H9 (cell line): ENCODE data around the gene MEN1. TPM values are rescaled to one million over a fixed set of nuclear protein-coding genes. Genes with fewer than 3 reads are reported as not detected.
"Not testable (repeated sequence)": the region's sequence is repeated elsewhere in the genome, so short reads cannot be mapped to it uniquely, and the experiment has no call there.

Experiments
- DNase-seq: peaks from one replicate; pipeline ENCODE4 v3.0.0-alpha.2; 2017
- H2AFZ ChIP-seq: one replicate; pipeline ENCODE4 v1.6.1; 2013; ENCODE audit warnings: mild to moderate bottlenecking, low read length, control low read depth, moderate library complexity
- H2AK5ac ChIP-seq: 2 replicates; pipeline ENCODE4 v1.6.1; 2013; ENCODE audit warnings: low read length, control low read depth, mixed read lengths; ENCODE audit not compliant: insufficient read length
- H2BK120ac ChIP-seq: one replicate; pipeline ENCODE4 v1.6.1; 2013; ENCODE audit warnings: low read depth, mild to moderate bottlenecking, low read length, control low read depth, inconsistent platforms; ENCODE audit not compliant: poor library complexity, severe bottlenecking
- H2BK12ac ChIP-seq: 2 replicates; pipeline ENCODE4 v1.6.1; 2013; ENCODE audit warnings: low read length, control low read depth, mixed read lengths, low read depth; ENCODE audit not compliant: insufficient read length
- H2BK15ac ChIP-seq: 2 replicates; pipeline ENCODE4 v1.6.1; 2013; ENCODE audit warnings: low read depth, low read length, control low read depth
- H2BK20ac ChIP-seq: one replicate; pipeline ENCODE4 v1.6.1; 2013; ENCODE audit warnings: low read depth, mild to moderate bottlenecking, low read length, control low read depth, inconsistent platforms; ENCODE audit not compliant: poor library complexity, severe bottlenecking
- H2BK5ac ChIP-seq: 2 replicates; pipeline ENCODE4 v1.6.1; 2013; ENCODE audit warnings: low read length, control low read depth, mixed read lengths; ENCODE audit not compliant: insufficient read length
- H3K14ac ChIP-seq: 2 replicates; pipeline ENCODE4 v1.6.1; 2013; ENCODE audit warnings: low read length, control low read depth; ENCODE audit not compliant: insufficient read depth
- H3K18ac ChIP-seq: 2 replicates; pipeline ENCODE4 v1.6.1; 2013; ENCODE audit warnings: low read depth, mild to moderate bottlenecking, mixed read lengths, low read length, control low read depth; ENCODE audit not compliant: insufficient read length
- H3K23ac ChIP-seq: 2 replicates; pipeline ENCODE4 v1.6.1; 2013; ENCODE audit warnings: low read length, control low read depth, mixed read lengths, low read depth; ENCODE audit not compliant: insufficient read length
- H3K23me2 ChIP-seq: 2 replicates; pipeline ENCODE4 v1.6.1; 2013; ENCODE audit warnings: low read depth, mild to moderate bottlenecking, mixed read lengths, low read length, control low read depth; ENCODE audit not compliant: insufficient read length, poor library complexity, severe bottlenecking
- H3K27ac ChIP-seq: 2 replicates; pipeline ENCODE4 v1.5.1; 2013; ENCODE audit warnings: low read length, control low read depth, mixed read lengths, low read depth; ENCODE audit not compliant: insufficient read length
- H3K27me3 ChIP-seq: 2 replicates; pipeline ENCODE4 v1.6.1; 2013; ENCODE audit warnings: low read length, control low read depth, inconsistent platforms; ENCODE audit not compliant: insufficient read depth
- H3K4ac ChIP-seq: 2 replicates; pipeline ENCODE4 v1.6.1; 2013; ENCODE audit warnings: low read depth, mild to moderate bottlenecking, control low read depth, inconsistent platforms, low read length, moderate library complexity
- H3K4me1 ChIP-seq: 2 replicates; pipeline ENCODE4 v1.6.1; 2013; ENCODE audit warnings: low read length, control low read depth, inconsistent platforms; ENCODE audit not compliant: insufficient read depth
- H3K4me2 ChIP-seq: 2 replicates; pipeline ENCODE4 v1.6.1; 2013; ENCODE audit warnings: low read length, control low read depth, mixed read lengths; ENCODE audit not compliant: insufficient read length, insufficient read depth
- H3K56ac ChIP-seq: 2 replicates; pipeline ENCODE4 v1.6.1; 2013; ENCODE audit warnings: low read depth, mild to moderate bottlenecking, mixed read lengths, low read length, control low read depth; ENCODE audit not compliant: insufficient read length
- H3K79me1 ChIP-seq: 2 replicates; pipeline ENCODE4 v1.6.1; 2013; ENCODE audit warnings: low read depth, mild to moderate bottlenecking, moderate library complexity, low read length, control low read depth, inconsistent platforms; ENCODE audit not compliant: insufficient read depth, poor library complexity, severe bottlenecking
- H3K79me2 ChIP-seq: 2 replicates; pipeline ENCODE4 v1.6.1; 2013; ENCODE audit warnings: low read length, control low read depth, inconsistent platforms; ENCODE audit not compliant: insufficient read depth
- H3K9ac ChIP-seq: 2 replicates; pipeline ENCODE4 v1.6.1; 2013; ENCODE audit warnings: low read length, control low read depth, mixed read lengths; ENCODE audit not compliant: insufficient read length; ENCODE audit errors: extremely low read depth
- H3K9me3 ChIP-seq: one replicate; pipeline ENCODE4 v1.6.1; 2013; ENCODE audit warnings: low read depth, low read length, inconsistent platforms; ENCODE audit not compliant: control insufficient read depth
- H3T11ph ChIP-seq: one replicate; pipeline ENCODE4 v1.6.1; 2013; ENCODE audit warnings: mild to moderate bottlenecking, low read length, control low read depth, inconsistent platforms
- H4K20me1 ChIP-seq: one replicate; pipeline ENCODE4 v1.6.1; 2013; ENCODE audit not compliant: control insufficient read depth, insufficient read length, insufficient read depth
- H4K5ac ChIP-seq: 2 replicates; pipeline ENCODE4 v1.6.1; 2013; ENCODE audit warnings: low read depth, mild to moderate bottlenecking, mixed read lengths, low read length, control low read depth; ENCODE audit not compliant: insufficient read length
- H4K8ac ChIP-seq: replicated peaks from 2 replicates; pipeline ENCODE4 v1.6.1; 2013; ENCODE audit warnings: low read length, control low read depth, mixed read lengths, low read depth; ENCODE audit not compliant: insufficient read length
- H4K91ac ChIP-seq: 2 replicates; pipeline ENCODE4 v1.6.1; 2013; ENCODE audit warnings: low read depth, mild to moderate bottlenecking, moderate library complexity, mixed read lengths, low read length, control low read depth; ENCODE audit not compliant: insufficient read length
- H3K27ac Mint-ChIP-seq, 3 experiments: 2 replicates in 2 of 3; 3 replicates in 1 of 3; pipeline ENCODE4 v1.8.0; 2020 to 2021; ENCODE audit warnings: mixed read lengths in 3 of 3, mild to moderate bottlenecking in 1 of 3, moderate library complexity in 1 of 3
- H3K27me3 Mint-ChIP-seq: 2 replicates; pipeline ENCODE4 v1.8.0; 2021; ENCODE audit warnings: low read depth, mild to moderate bottlenecking, moderate library complexity, mixed read lengths
- H3K36me3 Mint-ChIP-seq, 3 experiments: 2 replicates in 2 of 3; 3 replicates in 1 of 3; pipeline ENCODE4 v1.8.0; 2020 to 2021; ENCODE audit warnings: low read depth in 3 of 3, mixed read lengths in 3 of 3; ENCODE audit not compliant: insufficient read depth in 1 of 3
- H3K4me1 Mint-ChIP-seq, 2 experiments: 2 replicates each; pipeline ENCODE4 v1.8.0; 2020; ENCODE audit warnings: mixed read lengths in 2 of 2
- H3K4me3 Mint-ChIP-seq, 2 experiments: 2 replicates in 1 of 2; 3 replicates in 1 of 2; pipeline ENCODE4 v1.8.0; 2020 to 2021; ENCODE audit warnings: mild to moderate bottlenecking in 2 of 2, mixed read lengths in 2 of 2, moderate library complexity in 1 of 2
- H3K9me3 Mint-ChIP-seq, 2 experiments: 2 replicates in 1 of 2; 3 replicates in 1 of 2; pipeline ENCODE4 v1.8.0; 2020; ENCODE audit warnings: mild to moderate bottlenecking in 2 of 2, mixed read lengths in 2 of 2, moderate library complexity in 1 of 2
- CTCF ChIP-seq: fragments of 200-600 bp; sonication (generic); conservative IDR thresholded peaks from 3 replicates; pipeline ENCODE4 v1.8.0; 2021; ENCODE audit warnings: antibody characterized with exemption, mild to moderate bottlenecking
- WGBS: extraction: QIAGEN DNeasy Blood & Tissue Kit; methylation state at CpG from one replicate; pipeline ENCODE4 v1.1.7; 2013; ENCODE audit warnings: missing lambda C conversion rate, low lambda C conversion rate, mixed read lengths; ENCODE audit not compliant: insufficient read length; ENCODE audit errors: extremely low coverage; 5-methylcytosine and 5-hydroxymethylcytosine counted together
- total RNA-seq: library from RNA; stranded (reverse); gene quantifications from 2 replicates; pipeline ENCODE4 v1.2.1, GENCODE V29; 2021

Gene MEN1
- total RNA-seq, 1 experiment from 2014 or later: 49.9 TPM

GRCh38 chr11:64846998-64847666 is 36.8 kb upstream of the MEN1 start:
- Histone ChIP-seq H2AFZ (no peak overlapping the region), H2BK5ac (no peak overlapping the region), H2BK20ac (no peak overlapping the region), H4K5ac (no peak overlapping the region), H3K4me1 (no peaks in the 10 kb centered on the region), H3K27me3 (no peaks in the 10 kb centered on the region), H3K23ac (no peak overlapping the region), H4K8ac (no peak overlapping the region), H2BK15ac (no peak overlapping the region), H3K79me1 (no peaks in the 10 kb centered on the region), H4K20me1 (no peaks in the 10 kb centered on the region), H2BK12ac (no peak overlapping the region), H3K56ac (no peak overlapping the region), H3K9me3 (no peaks in the 10 kb centered on the region), H2BK120ac (no peak overlapping the region), H3K4me2 (no peak overlapping the region), H3K18ac (no peak overlapping the region), H3K9ac (no peak overlapping the region), H3K27ac (no peak overlapping the region), H3K23me2 (peaks cover 6% of the 10 kb centered on the region), H4K91ac (no peak overlapping the region), H3K79me2 (no peaks in the 10 kb centered on the region), H2AK5ac (no peak overlapping the region), H3K14ac (no peak overlapping the region), H3T11ph (no peak overlapping the region), H3K4ac (no peak overlapping the region)
- TF ChIP-seq CTCF: peak; percentile 99
- Mint-ChIP-seq H3K9me3 (no peaks in the 10 kb centered on the region; a peak in 2 of 5 replicates), H3K27ac (peak overlapping the region; percentile 48 to 81 (median 63); a peak in 3 of 7 replicates), H3K4me3 (peak overlapping the region in 1 of 2 experiments; percentile 70; a peak in 3 of 5 replicates), H3K36me3 (no peaks in the 10 kb centered on the region), H3K4me1 (peaks cover 36 to 41% of the 10 kb centered on the region in 2 experiments), H3K27me3 (peaks cover 2% of the 10 kb centered on the region)
- WGBS: no CpG with 5 or more reads among the region's 13 CpGs
- peak; percentile 96 for DNase-seq

- H3K4me3 Mint-ChIP-seq: peak overlapping the region; percentile 78 to 80; a peak in 3 of 5 replicates
Observed at GRCh38 chr11:64845776-64846129, 35.4 kb upstream of the MEN1 start.

More at GRCh38 chr11:64845776-64846129, 35.4 kb upstream of the MEN1 start:
- not testable (repeated sequence) for H3K4me2 ChIP-seq, H2BK12ac ChIP-seq, H2BK5ac ChIP-seq, H3K4ac ChIP-seq, H3K14ac ChIP-seq, H3K27me3 ChIP-seq, DNase-seq, H2BK20ac ChIP-seq, H3K9me3 Mint-ChIP-seq, H3K4me1 ChIP-seq, H2BK15ac ChIP-seq, H3K79me2 ChIP-seq, H3K9me3 ChIP-seq, H3K79me1 ChIP-seq, H3K27ac ChIP-seq, H3K9ac ChIP-seq, H3K23ac ChIP-seq, H2AFZ ChIP-seq, H2BK120ac ChIP-seq, H3T11ph ChIP-seq, H3K36me3 Mint-ChIP-seq, H3K23me2 ChIP-seq, H3K27me3 Mint-ChIP-seq, H4K8ac ChIP-seq, H4K20me1 ChIP-seq, H4K5ac ChIP-seq, H3K56ac ChIP-seq, H4K91ac ChIP-seq, H3K18ac ChIP-seq, H2AK5ac ChIP-seq
- no CpG with 5 or more reads among the region's 8 CpGs for WGBS
- Mint-ChIP-seq H3K4me1 (peaks cover 30 to 43% of the 10 kb centered on the region in 2 experiments), H3K27ac (peak overlapping the region in 1 of 3 experiments; percentile 61; a peak in 1 of 7 replicates)
